22Rv1 (cell line): ENCODE results near the gene NELL1.

Source experiments
- H3K27ac ChIP-seq: fragments of 450-650 bp; 2 replicates; pipeline ENCODE4 v1.5.1; 2017
- CTCF ChIP-seq: fragments of 450-650 bp; IDR thresholded peaks from 2 replicates; pipeline ENCODE4 v1.5.1; 2017; ENCODE audit warnings: mild to moderate bottlenecking
- ZFX ChIP-seq: fragments of 450-650 bp; IDR thresholded peaks from 2 replicates; pipeline ENCODE4 v1.6.1; 2017; ENCODE audit warnings: antibody characterized with exemption, borderline replicate concordance

Gene NELL1

GRCh38 chr11:20631519-20632168, 37.7 kb upstream of the NELL1 start:
- no peak overlapping the region for H3K27ac ChIP-seq
- TF ChIP-seq ZFX (no peak), CTCF (no peak)

GRCh38 chr11:20632169-20632532, 37.2 kb upstream of the NELL1 start:
- no peak overlapping the region for H3K27ac ChIP-seq
- TF ChIP-seq CTCF (no peak), ZFX (no peak)

GRCh38 chr11:20634044-20634443, 35.3 kb upstream of the NELL1 start:
- TF ChIP-seq CTCF (peak; percentile 45), ZFX (no peak)
- H3K27ac ChIP-seq = no peak overlapping the region

- TF ChIP-seq ZFX = no peak
- no peak overlapping the region for H3K27ac ChIP-seq
Observed at GRCh38 chr11:20634781-20635180, 34.6 kb upstream of the NELL1 start.

GRCh38 chr11:20638074-20638473, 31.3 kb upstream of the NELL1 start:
- TF ChIP-seq CTCF = no peak
- TF ChIP-seq ZFX = no peak

GRCh38 chr11:20639688-20640087, 29.7 kb upstream of the NELL1 start:
- no peak overlapping the region for H3K27ac ChIP-seq
- TF ChIP-seq ZFX = no peak
- TF ChIP-seq CTCF = no peak

More at GRCh38 chr11:20638074-20638473, 31.3 kb upstream of the NELL1 start:
- no peak overlapping the region for H3K27ac ChIP-seq

- TF ChIP-seq CTCF (no peak), ZFX (no peak)
- no peak overlapping the region for H3K27ac ChIP-seq
Observed at GRCh38 chr11:20640401-20640800, 29.0 kb upstream of the NELL1 start.

- no peak overlapping the region for H3K27ac ChIP-seq
- TF ChIP-seq ZFX (no peak), CTCF (no peak)
Observed at GRCh38 chr11:20644360-20644759, 25.0 kb upstream of the NELL1 start.
